Sigmoid colon (tissue), 4 donors: Measurements from ENCODE around the gene PPARD.

ENCODE experiments used
- CTCF ChIP-seq, 4 experiments: fragments of 450-650 bp in 3 of 4; fragments of 200-600 bp in 1 of 4; IDR thresholded peaks; one replicate each; pipeline ENCODE4 v1.5.1; 2016 to 2019; ENCODE audit warnings: antibody characterized with exemption in 4 of 4, mild to moderate bottlenecking in 3 of 4, moderate library complexity in 2 of 4
- EP300 ChIP-seq, 4 donors: sonication (generic); formaldehyde crosslinking; IDR thresholded peaks; one replicate each; pipeline ENCODE4 v1.6.1; 2017; ENCODE audit warnings: antibody characterized with exemption in 4 of 4

GRCh38 chr6:35352735-35353134 is 10.4 kb downstream of the PPARD start:
- TF ChIP-seq CTCF (IDR thresholded peaks at IDR 0.05) (no peak), EP300 (IDR thresholded peaks at IDR 0.05) (no peak)
